HG03097 (cell line): ENCODE data around the gene ELMOD3.
A peak's percentile ranks its signal among the peaks of the same experiment; 100 is the strongest.
"Not testable (repeated sequence)": the region's sequence is repeated elsewhere in the genome, so short reads cannot be mapped to it uniquely, and the experiment has no call there.

Source experiments
- ATAC-seq: cut with Tn5 transposase; IDR thresholded peaks from one replicate; pipeline ENCODE4 v1.9.1; 2021; ENCODE audit not compliant: unreplicated experiment, low FRiP score

The ELMOD3 gene

GRCh38 chr2:85400023-85400422, 45.5 kb downstream of the ELMOD3 start:
- ATAC-seq, result no peak

- ATAC-seq, result no peak
These were observed 46.2 kb downstream of the ELMOD3 start for GRCh38 chr2:85400541-85401463.

GRCh38 chr2:85401464-85401805, 46.9 kb downstream of the ELMOD3 start:
- no peak for ATAC-seq

- ATAC-seq, result no peak
These were observed 47.3 kb downstream of the ELMOD3 start for GRCh38 chr2:85401844-85402243.

- peak; percentile 63 for ATAC-seq
These were observed 50.9 kb downstream of the ELMOD3 start for GRCh38 chr2:85405201-85406059.

- ATAC-seq, result peak; percentile 42
These were observed 55.4 kb downstream of the ELMOD3 start, which contains the start of gene CAPG for GRCh38 chr2:85409845-85410583. Gene CAPG, minus strand, starts transcription at chr2:85410366. Its CDS starts 8,221 bp downstream, at chr2:85402145.

GRCh38 chr2:85410584-85411404, 56.2 kb downstream of the ELMOD3 start:
- ATAC-seq, result no peak

GRCh38 chr2:85411405-85411748, 56.8 kb downstream of the ELMOD3 start:
- no peak for ATAC-seq

GRCh38 chr2:85413592-85414420, 59.2 kb downstream of the ELMOD3 start:
- no peak for ATAC-seq

- ATAC-seq, result not testable (repeated sequence)
These were observed 59.8 kb downstream of the ELMOD3 start for GRCh38 chr2:85414421-85414759.

GRCh38 chr2:85414761-85415553, 60.4 kb downstream of the ELMOD3 start:
- no peak for ATAC-seq

- ATAC-seq, result no peak
These were observed 61.5 kb downstream of the ELMOD3 start for GRCh38 chr2:85415980-85416650.

- peak; percentile 80 for ATAC-seq
These were observed 63.8 kb downstream of the ELMOD3 start, which contains the start of gene SH2D6 for GRCh38 chr2:85418132-85419008. Gene SH2D6, plus strand, starts transcription at chr2:85418714. Its CDS starts 10,752 bp downstream, at chr2:85429466.

GRCh38 chr2:85419009-85419675, 64.6 kb downstream of the ELMOD3 start:
- no peak for ATAC-seq

- peak; percentile 60 for ATAC-seq
These were observed 66.1 kb downstream of the ELMOD3 start for GRCh38 chr2:85420536-85421259.
